GM21423 (cell line): Measurements from ENCODE around the gene TRIM36.

ENCODE experiments used
- ATAC-seq: cut with Tn5 transposase; IDR thresholded peaks from one replicate; pipeline ENCODE4 v1.9.1; 2021; ENCODE audit warnings: mild to moderate bottlenecking, moderate library complexity; ENCODE audit not compliant: unreplicated experiment

TRIM36 gene

DNA sequence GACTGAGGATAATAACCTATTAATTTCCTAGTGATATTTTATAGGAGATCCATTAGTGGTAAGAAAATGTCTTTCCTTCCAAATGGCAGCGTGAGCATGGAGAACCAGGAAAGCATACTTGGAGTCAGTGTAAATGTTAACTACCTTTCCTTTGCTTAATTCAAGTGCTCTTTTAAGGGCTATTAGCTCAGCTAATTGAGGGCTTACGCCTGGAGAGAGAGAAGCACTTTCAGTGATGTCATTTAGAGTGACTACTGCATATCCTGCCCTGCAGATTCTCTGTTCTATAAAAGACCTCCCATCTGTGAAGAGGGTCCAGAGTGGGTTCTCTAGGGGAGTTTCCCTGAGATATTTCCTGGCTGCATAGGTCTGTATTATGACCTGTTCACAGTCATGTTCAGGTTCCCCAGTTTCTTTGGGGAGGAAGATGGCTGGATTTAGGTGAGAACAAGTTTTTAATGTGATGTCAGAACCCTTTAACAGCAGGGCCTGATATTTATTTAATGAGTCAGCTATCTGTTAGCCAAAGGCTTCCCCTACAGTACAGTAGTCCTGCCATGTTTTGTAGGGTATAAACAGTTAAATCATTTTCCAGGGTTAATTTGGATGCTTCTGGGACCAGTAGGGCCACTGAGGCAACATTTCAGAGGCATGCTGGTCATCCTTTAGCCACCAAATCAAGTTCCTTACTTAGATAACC is 89.6 kb downstream of the TRIM36 start:
- ATAC-seq: no peak
